Activated CD4-positive, alpha-beta T cell treated with anti-CD3 and anti-CD28 coated beads for 24 hours (primary cell): ENCODE results near the gene STPG4.
"Not testable (repeated sequence)": the region's sequence is repeated elsewhere in the genome, so short reads cannot be mapped to it uniquely, and the experiment has no call there.

ENCODE experiments used
- DNase-seq, 2 donors: peaks; one replicate each; pipeline ENCODE4 v3.0.0-alpha.2; 2020; ENCODE audit warnings: low read depth in 2 of 2

STPG4 gene

GRCh38 chr2:47173986-47174732, 19.1 kb upstream of the STPG4 start:
- no peak for DNase-seq

GRCh38 chr2:47172922-47173695, 18.0 kb upstream of the STPG4 start:
- no peak for DNase-seq

DNA sequence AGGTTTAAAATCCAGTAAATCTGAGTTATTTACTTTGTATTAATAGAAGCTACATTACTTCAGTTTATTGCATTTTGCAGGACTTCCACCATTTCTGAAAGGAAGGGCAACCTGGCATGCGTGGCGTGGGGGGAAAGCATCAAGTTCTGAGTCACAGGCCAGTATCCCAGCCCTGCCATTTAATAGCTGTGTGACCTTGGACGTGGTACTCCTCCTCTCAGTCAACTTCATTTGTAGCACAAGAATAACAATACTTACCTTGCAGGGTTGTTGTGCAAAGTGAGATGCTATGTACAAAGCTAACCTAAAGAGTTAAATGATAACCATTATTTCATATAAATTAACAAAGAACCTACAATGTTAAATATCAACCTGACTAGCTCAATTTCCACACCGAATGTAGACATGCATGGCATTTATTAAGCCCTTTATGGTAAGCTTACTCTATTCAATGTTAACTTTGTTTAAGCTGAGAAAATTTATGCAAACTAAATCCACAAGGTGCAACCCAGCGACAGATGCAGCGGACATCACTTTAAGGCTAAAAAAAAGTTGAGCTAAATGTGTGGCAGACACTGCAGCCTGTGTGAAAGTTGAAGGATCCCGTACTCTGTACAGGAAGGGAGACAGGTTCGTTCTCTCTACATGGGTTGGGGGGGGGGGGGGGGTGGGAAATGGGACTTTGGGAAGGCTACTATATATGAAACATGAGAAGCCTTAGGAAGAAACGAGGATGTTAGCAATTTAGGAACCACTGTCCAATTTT, 17.2 kb upstream of the STPG4 start:
- no peak for DNase-seq

- DNase-seq: no peak
Observed at GRCh38 chr2:47169784-47170183, 14.7 kb upstream of the STPG4 start.

DNA sequence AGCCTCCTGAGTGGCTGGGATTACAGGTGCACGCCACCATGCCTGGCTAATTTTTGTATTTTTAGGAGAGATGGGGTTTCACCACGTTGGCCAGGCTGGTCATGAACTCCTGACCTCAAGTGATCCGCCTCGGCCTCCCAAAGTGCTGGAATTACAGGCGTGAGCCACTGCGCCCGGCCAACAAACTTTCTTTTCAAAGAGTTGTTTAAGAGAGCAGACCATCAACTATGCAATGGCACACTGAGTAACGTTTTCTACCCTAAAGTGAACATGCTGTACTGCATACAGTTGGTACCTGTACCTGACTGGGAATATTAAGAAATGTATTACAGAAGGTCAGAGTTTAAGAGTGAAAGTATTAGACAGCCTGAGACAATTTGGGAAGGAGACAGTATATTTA, 13.8 kb upstream of the STPG4 start:
- not testable (repeated sequence) for DNase-seq

GRCh38 chr2:47167149-47167548, 12.0 kb upstream of the STPG4 start:
- no peak for DNase-seq

DNA sequence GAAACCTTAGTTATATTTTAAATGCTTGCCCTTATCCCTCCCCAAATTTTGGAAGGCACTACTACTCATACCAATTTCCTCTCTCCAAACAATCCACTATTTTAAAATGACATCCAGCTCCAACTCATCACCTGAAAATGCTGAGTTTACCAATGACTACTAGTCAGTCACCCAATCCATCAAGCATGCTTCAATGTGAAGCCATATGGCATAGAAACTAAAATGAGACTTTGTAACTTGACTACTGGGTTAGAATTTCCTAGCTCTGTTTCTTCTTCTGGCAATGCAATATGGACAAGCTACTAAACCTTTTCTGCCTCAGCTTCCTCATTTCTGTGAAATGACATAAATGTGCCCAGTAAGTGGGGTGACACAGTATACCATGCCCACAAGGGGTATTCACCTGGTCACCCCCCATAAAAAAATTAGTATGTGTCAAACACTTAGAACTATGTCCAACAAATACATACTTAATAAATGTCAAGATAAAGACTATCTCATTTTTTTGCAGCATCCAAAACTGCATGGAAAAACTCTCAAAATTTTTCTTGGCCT, 10.0 kb upstream of the STPG4 start:
- no peak for DNase-seq

DNA sequence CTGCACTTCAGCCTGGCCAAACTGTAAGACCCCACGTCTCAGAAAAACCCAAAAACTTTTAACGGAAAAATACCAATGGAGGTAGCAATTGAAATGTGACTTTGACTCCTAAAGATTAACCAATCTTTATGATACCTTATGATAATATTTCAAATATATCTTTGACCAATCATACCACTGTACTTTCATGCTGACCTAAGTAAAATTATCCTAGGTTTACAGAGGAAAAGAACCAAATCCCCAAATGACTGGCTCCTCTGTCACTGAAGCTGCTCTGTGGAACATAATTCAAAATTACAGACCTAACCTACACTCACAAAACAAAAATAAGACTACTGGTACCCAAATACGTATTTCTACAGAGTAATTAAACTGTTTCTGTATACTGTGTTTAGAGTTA, 7.7 kb upstream of the STPG4 start:
- DNase-seq: no peak

DNA sequence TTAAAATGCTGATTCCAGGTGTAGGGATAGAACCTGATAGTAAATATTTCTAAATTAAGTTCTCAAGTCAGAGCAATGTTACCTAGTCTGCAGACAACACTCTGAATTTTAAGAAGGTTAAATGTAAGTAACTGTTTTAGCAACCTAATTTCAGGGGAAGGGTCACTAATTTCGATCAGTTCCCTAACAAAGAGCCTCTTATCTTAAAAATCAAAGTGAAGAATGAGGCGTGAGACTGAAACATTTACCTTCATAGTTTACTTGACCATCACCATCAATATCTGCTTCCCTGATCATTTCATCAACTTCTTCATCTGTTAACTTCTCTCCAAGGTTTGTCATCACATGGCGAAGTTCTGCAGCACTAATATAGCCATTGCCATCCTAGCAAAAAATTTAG, 6.4 kb upstream of the STPG4 start:
- DNase-seq: no peak

DNA sequence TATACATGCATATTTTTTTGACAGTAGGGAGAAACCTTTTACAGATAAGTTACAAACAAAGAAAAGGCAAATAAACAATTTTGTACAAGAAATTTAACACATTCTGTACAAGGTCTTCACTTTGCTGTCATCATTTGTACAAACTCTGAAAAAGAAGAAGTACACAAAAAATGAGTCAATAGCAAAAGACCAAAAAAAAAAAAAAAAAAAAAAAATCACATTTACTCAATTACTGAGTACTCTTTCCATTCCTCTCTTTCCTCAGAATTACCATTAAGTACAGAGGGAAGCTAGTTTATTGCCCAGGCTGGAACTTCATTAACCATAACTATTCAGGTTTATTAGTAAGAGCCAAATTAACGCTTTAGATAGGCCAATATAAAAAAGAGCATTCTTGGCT, 5.6 kb upstream of the STPG4 start:
- DNase-seq: no peak

DNA sequence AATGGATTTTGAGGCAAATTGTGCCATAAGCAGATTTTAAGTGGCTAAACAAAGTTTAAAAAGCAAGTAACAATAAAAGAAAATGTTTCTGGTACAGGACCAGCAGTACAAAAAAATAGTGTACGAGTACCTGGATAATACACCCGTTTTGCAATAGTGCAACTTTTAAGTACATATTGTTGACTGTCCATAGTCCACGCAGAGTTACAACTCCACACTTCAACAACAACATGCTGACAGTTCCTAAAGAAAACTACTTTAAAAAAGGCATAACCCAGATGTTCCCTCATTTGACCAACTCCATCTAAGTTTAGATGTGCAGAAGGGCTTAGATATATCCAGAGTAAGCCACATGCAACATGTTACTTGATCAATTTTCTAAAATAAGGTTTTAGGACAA, 5.1 kb upstream of the STPG4 start:
- DNase-seq: no peak

GRCh38 chr2:47159627-47160026, 4.5 kb upstream of the STPG4 start:
- no peak for DNase-seq

GRCh38 chr2:47158576-47158975, 3.5 kb upstream of the STPG4 start:
- DNase-seq: no peak

DNA sequence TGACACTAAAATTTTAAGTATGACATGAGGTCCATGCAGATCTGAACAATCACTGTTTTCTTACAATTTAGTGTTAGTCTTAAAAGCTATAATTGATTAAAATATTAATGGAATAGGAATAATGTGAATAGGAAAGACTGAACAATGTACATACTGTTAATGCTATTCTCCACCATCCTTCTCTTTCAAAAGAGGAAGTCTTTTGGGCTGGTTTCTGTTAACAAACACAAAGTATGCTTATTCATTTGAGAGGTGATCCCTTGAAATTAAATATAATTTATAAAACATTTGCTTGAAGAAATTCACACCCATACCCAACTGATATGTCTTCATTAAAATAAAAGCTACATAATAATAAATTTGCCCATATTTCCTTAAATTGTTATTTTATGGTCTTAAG, 2.3 kb downstream of the STPG4 start:
- no peak for DNase-seq

DNA sequence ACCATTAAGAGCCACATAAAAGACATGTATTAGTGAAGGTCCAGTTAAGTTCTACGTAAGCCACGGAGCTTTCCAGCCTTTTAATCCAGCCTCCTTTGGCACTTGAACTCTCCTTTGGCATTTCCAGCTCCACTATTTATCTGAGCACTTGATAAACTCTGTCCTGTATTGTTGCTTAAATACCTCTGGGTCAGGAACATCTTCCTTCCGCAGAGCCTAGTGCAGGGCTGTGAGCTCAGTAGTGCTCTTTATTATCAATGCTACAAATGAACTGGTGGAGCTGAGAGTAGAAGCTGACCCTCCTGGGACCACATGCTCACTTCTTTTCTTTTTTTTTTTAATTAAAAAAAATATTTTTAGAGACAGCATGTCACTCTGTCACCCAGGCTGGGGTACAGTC, 4.9 kb downstream of the STPG4 start:
- no peak for DNase-seq

DNA sequence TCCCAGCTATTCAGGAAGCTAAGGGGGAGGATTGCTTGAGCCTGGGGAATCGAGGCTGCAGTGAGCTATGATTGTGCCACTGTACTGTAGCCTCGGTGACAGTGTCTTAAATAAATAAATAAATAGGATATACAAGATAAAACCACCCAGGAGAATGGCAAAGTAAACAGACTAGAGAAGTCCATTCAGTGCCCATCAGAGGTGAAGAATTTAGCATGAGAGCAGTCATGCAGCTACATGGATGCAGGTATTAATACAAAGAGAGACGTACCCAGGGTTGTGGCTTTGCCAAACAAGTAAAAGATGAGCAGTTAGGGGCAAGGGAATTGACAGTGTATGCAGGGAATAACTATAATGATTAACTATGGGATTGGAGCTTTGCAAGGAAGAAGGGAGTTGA, 8.1 kb downstream of the STPG4 start:
- DNase-seq: no peak

DNA sequence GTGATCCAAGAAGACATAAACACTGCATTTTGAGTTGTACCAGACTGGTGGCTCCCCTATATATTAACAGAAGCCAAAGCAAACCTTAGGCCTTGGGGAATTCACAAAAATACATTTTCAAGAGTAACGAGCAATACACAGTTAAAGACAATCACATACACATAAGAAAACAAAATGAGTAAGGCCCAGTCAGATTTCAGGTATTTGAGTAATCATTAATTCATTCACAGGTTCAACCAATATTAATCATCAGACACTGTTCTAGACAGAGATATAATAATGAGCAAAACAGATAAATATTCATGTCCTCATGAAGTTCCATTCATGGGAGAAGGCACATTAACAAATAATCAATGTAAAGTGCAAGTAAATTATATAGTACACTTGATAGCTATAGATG, 9.6 kb downstream of the STPG4 start:
- no peak for DNase-seq

DNA sequence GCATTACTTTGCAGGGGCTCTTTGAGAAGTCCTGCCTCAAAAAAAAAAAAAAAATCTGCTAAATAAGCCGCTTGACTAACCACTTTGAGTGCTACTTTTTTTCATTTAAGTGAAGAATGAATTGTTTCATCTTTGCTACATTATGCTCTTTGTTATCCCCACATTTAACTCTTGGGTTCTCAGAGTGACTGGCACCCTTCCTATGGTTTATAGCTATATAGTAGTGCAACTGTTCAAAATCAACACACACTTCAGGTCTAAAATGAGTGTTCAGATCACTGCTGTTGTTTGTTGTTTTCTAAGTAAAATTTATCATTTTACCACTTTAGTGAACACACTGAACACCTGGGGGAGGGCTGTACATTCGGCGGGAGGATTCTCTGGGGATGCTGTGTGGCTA, 13.6 kb downstream of the STPG4 start:
- DNase-seq: no peak

DNA sequence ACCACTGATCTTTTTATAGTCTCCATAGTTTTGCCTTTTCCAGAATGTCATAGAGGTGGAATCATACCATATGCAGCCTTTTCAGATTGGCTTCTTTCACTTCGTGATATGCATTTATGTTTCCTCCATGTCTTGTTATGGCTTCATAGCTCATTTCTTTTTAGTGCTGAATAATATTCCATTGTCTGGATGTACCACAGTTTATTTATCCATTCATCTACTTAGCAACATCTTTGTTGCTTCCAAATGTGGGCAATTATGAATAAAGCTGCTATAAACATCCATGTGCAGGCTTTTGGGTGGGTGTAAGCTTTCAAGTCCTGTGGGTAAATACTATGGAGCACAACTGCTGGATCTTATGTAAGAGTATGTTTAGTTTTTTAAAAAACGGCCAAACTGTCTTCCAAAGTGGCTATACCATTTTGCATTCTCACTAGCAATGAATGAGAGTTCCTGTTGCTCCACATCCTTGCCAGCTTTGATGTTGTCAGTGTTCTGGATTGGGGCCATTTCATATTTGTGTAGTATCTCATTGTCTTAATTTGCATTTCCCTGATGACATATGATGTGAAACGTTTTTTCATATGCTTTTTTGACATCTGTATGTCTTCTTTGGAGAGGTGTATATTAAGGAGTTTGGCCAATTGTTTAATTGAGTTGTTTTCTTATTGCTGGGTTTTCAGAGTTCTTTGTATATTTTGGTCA, 20.6 kb downstream of the STPG4 start:
- no peak for DNase-seq

GRCh38 chr2:47133046-47133445, 22.1 kb downstream of the STPG4 start:
- DNase-seq: no peak

DNA sequence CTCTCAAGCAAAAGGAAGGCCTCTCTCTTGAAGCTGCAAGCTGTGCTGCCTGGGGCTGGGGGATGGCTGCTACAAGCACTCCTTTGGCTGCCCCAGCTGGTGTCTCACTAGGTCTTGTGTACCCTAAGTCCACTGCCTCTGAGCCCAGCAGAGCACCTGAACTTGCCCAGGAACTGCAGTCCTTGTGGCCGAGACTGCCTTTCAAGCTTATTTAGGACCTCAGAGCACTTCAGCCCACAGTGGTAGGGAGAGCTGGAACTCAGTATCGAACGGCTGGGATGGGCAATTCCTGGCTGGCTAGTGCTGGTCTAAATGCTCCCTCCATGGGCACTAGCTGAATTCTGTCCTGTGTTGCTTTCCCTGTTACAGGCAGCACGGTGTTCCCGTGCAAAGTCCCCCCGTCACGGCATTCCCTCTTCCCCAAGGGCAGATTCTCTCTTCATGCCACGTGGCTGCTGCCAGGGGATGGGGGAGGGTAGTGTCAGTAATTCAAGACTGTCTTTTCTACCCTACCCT, 25.9 kb downstream of the STPG4 start:
- no peak for DNase-seq

DNA sequence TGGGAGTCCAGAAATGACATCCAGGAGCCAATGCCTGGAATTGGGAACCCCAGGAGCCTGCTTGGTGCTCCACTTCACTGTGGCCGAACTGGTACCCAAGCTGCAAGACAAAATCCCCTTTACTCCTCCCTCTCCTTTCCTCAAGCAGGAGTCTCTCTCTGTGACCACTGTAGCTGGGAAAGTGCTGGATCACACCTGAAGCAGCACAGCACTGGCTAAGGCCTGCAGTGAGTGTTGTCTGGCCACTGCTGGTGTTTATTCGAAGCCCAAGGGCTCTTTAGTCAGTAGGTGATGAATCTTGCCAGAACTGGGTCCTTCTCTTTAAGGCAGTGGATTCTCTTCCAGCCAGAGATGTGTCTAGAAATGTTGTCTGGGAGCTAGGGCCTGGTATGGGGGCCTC, 26.4 kb downstream of the STPG4 start:
- no peak for DNase-seq
